IPS-NIHi7 (cell line): ENCODE results near the gene ZNF311.
A peak's percentile ranks its signal among the peaks of the same experiment; 100 is the strongest.
"Not testable (repeated sequence)": the region's sequence is repeated elsewhere in the genome, so short reads cannot be mapped to it uniquely, and the experiment has no call there.

Source experiments
- DNase-seq: peaks from one replicate; pipeline ENCODE4 v3.0.0; 2012; ENCODE audit warnings: mixed read lengths; ENCODE audit errors: extremely low spot score

Gene ZNF311

GRCh38 chr6:28953585-28954258 lies 51.4 kb downstream of the ZNF311 start:
- peak; percentile 16 for DNase-seq

- DNase-seq: peak; percentile 48
These were observed 52.0 kb downstream of the ZNF311 start for GRCh38 chr6:28953039-28953584.

DNA sequence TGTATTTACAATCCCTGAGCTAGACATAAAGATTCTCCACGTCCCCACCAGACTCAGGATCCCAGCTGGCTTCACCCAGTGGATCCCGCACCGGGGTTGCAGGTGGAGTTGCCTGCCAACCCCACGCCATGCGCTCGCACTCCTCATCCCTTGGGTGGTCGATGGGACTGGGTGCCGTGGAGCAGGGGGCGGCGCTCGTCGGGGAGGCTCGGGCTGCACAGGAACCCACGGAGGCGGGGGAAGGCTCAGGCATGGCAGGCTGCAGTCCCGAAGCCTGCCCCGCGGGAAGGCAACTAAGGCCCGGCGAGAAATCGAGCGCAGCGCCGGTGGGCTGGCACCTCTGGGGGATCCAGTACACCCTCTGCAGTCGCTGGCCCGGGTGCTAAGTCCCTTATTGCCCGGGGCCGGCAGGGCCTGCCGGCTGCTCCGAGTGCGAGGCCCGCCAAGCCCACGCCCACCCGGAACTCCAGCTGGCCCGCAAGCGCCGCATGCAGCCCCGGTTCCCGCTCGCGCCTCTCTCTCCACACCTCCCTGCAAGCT lies 55.4 kb downstream of the ZNF311 start:
- not testable (repeated sequence) for DNase-seq

GRCh38 chr6:28948782-28949486 lies 56.2 kb downstream of the ZNF311 start:
- DNase-seq: no peak

DNA sequence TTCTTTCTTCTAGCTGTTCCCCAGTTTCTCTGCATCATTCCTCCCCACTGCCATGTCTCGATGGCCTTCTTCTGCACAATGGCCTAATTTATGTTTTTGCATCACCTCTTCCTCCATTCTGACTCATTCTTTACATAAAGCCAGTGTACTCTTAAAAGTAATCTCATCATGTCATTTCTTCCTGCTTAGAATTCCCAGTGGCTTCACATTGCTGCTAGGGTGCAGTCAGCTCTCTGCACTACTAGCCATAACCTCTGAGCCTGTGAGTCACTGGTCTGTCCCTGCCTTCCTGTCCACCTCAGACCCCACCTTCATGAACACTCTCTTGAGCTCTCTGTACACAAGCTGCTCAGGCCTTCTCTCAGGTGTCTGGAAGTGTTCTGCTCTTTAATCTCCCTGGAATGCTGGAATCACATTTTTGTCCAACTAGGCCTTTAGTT lies 57.3 kb downstream of the ZNF311 start:
- no peak for DNase-seq

- no peak for DNase-seq
These were observed 57.9 kb downstream of the ZNF311 start for GRCh38 chr6:28947067-28947765.

DNA sequence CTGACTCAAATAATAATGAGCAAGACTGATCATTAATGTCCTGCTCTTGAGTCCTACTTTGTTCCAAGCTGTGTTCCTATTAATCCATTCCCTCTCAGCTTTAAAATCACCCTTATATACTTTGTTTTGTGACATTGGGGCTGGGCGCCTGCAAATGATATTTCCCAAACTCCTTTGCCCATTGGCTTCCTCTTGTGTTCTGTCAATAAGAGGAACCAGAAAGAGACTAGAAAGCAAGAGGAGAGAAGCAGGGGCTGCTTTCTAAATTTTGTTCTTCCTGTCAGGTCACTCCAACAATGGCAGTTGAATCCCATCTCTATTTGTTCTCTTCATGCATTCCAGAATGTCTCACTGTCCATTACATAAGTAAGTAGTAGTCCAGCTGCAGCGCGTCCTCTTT lies 59.8 kb downstream of the ZNF311 start:
- no peak for DNase-seq
